ENCODE results near the gene FGFR3.

The FGFR3 gene

DNA sequence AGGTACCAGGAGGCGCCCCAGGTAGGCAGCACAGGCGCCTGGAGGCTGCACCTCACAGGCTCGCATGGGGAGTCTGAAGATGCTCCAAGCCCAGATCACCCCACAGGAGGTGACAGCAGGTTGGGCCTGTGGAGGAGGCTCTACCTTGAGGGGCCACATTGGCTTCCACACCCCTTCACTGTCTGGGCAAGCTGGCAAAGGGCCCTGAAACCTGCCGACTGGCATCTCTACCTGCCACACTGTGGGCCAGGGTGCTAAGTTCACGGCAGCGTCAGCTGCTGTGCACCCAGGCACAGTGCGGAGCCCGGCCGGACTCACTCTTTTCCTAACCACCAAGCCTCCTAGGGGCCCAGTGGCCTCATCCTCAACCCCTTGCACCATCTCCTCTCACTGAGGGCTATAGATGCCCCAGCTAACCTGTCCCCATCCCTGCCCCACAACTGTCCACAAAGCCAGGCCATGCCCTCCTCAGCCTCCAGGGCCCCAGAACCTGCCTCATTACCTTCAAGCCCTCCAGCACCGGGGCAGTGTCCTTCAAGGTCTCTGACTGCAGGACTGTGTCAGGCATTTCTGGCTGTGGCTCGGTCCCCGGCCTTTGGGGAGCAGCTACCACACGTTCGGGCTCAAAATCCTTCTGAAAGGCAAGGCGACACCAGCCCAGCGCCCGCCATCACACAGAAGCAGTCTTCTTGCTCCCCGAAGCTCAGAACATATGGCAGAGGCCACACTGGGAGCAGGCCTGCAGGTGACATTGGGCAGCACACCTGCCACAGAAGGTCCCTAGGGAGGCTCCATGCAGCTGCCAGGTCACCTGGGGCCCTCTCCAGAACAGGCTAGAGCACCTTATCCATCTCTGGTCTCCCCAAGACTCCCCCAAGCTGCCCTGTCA, 28.8 kb downstream of the FGFR3 start:
- Histone ChIP-seq H3K9me3 (ENCODE audit: insufficient read depth, low read length) (no peaks in the 10 kb centered on the region), H3K4me1 (ENCODE audit: low read length) (no peaks in the 10 kb centered on the region), H3K79me2 (ENCODE audit: low read length) (no peaks in the 10 kb centered on the region), H3K27ac (ENCODE audit: low read length) (no peak overlapping the region), H3K27me3 (ENCODE audit: low read depth, low read length) (no peaks in the 10 kb centered on the region), H2AFZ (ENCODE audit: low read depth, low read length) (no peak overlapping the region), H3K4me3 (ENCODE audit: low read length) (no peak overlapping the region), H3K4me2 (ENCODE audit: low read length) (no peak overlapping the region), H3K9ac (ENCODE audit: low read length) (no peak overlapping the region), H3K36me3 (replicated peaks; ENCODE audit: low read depth, low read length) (peaks cover 37% of the 10 kb centered on the region), H4K20me1 (ENCODE audit: insufficient read depth, low read length) (no peaks in the 10 kb centered on the region)
- TF ChIP-seq, protein P1, sequence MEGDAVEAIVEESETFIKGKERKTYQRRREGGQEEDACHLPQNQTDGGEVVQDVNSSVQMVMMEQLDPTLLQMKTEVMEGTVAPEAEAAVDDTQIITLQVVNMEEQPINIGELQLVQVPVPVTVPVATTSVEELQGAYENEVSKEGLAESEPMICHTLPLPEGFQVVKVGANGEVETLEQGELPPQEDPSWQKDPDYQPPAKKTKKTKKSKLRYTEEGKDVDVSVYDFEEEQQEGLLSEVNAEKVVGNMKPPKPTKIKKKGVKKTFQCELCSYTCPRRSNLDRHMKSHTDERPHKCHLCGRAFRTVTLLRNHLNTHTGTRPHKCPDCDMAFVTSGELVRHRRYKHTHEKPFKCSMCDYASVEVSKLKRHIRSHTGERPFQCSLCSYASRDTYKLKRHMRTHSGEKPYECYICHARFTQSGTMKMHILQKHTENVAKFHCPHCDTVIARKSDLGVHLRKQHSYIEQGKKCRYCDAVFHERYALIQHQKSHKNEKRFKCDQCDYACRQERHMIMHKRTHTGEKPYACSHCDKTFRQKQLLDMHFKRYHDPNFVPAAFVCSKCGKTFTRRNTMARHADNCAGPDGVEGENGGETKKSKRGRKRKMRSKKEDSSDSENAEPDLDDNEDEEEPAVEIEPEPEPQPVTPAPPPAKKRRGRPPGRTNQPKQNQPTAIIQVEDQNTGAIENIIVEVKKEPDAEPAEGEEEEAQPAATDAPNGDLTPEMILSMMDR (IDR thresholded peaks at IDR 0.05; ENCODE audit: low read depth, low read length): no peak
- no peak for TF ChIP-seq EZH2phosphoT487 (IDR thresholded peaks at IDR 0.05; ENCODE audit: low read depth)

DNA sequence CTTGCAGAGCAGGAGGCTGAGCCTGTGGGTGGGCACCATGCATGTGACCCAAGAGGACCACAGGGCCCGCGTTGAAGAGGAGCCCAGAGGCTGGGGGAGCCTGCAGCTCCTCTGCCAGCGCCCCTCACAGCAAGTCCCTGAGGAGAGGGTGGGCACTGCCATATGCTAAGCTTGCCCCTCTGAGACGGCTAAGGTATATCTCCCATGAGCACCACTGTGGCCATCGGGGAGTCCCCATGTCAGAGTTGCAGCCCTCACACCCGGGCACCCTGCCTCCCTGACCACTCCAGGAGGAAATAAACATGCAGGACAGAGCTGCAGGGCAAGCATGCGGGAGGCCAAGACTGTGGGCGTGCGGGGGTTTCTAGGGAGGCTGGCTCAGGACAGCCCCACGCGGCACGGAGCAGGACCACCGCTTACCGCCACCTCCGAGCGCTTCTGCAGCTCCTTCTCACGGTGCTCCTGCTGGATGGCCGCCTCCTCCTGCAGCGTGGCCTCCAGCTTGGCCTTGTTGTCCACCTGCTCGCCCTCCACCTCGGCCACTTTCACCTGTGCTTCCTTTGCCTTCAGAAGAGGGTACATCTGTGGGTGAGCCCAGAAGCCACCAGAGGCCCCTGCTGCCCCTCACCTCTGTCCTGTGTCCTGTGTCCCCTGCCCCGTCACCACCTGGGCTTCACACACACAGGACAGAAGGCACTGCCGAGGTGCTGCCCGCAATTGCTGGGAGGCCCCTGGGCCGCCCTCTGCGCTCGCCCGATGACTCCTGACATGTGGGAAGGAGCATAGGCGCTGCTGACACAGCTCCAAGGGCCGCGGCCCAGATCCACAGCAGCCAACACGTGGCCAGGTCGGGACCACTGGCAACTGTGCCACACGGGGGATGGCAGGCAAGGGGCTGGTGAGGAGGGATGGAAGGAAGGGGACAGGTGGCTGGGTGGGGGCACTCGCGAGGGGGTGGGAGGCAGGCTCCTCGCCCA, 29.8 kb downstream of the FGFR3 start:
- no peak overlapping the region for H3K9ac ChIP-seq (ENCODE audit: low read length)
- TF ChIP-seq, protein P1 (IDR thresholded peaks at IDR 0.05; ENCODE audit: low read depth, low read length): no peak
- no peak for TF ChIP-seq EZH2phosphoT487 (IDR thresholded peaks at IDR 0.05; ENCODE audit: low read depth)

DNA sequence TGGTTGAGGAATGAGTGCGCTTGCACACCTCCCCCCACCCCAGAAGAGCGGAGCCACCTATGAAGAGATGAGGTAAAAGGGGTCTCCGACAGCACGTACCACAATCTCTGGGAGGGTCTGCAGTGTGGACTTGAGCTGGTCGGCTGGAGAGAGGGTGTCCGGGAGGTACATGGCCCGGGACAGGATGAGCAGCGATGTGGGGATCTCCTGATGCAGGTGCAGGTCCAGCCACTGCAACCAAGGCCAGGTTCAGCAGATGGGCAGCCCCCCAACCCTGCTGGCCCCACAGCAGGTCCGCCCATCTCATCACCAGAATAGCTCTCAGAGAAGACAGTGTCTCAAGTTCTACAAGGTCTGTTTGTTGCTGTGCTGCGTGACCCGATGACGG, 30.4 kb downstream of the FGFR3 start:
- no peaks in the 10 kb centered on the region for H4K20me1 ChIP-seq (ENCODE audit: insufficient read depth, low read length)
- H3K79me2 ChIP-seq (ENCODE audit: low read length): no peaks in the 10 kb centered on the region

More for the DNA sequence above, 29.8 kb downstream of the FGFR3 start:
- no peaks in the 10 kb centered on the region for H3K9me3 ChIP-seq (ENCODE audit: insufficient read depth, low read length)
- no peaks in the 10 kb centered on the region for H3K4me1 ChIP-seq (ENCODE audit: low read length)
- H3K4me2 ChIP-seq (ENCODE audit: low read length): no peak overlapping the region
- no peaks in the 10 kb centered on the region for H3K27me3 ChIP-seq (ENCODE audit: low read depth, low read length)
- no peak overlapping the region for H3K4me3 ChIP-seq (ENCODE audit: low read length)
- H3K27ac ChIP-seq (ENCODE audit: low read length): no peak overlapping the region
- peaks cover 36% of the 10 kb centered on the region for H3K36me3 ChIP-seq (replicated peaks; ENCODE audit: low read depth, low read length)
- H3K79me2 ChIP-seq (ENCODE audit: low read length): no peaks in the 10 kb centered on the region
- no peaks in the 10 kb centered on the region for H4K20me1 ChIP-seq (ENCODE audit: insufficient read depth, low read length)
- H2AFZ ChIP-seq (ENCODE audit: low read depth, low read length): no peak overlapping the region

More for the DNA sequence above, 30.4 kb downstream of the FGFR3 start:
- Histone ChIP-seq H3K9ac (ENCODE audit: low read length) (no peak overlapping the region), H3K36me3 (replicated peaks; ENCODE audit: low read depth, low read length) (peaks cover 33% of the 10 kb centered on the region), H3K27ac (ENCODE audit: low read length) (no peak overlapping the region), H3K27me3 (ENCODE audit: low read depth, low read length) (no peaks in the 10 kb centered on the region), H3K9me3 (ENCODE audit: insufficient read depth, low read length) (no peaks in the 10 kb centered on the region), H3K4me2 (ENCODE audit: low read length) (no peak overlapping the region), H3K4me1 (ENCODE audit: low read length) (no peaks in the 10 kb centered on the region), H3K4me3 (ENCODE audit: low read length) (no peak overlapping the region), H2AFZ (ENCODE audit: low read depth, low read length) (no peak overlapping the region)
- no peak for TF ChIP-seq EZH2phosphoT487 (IDR thresholded peaks at IDR 0.05; ENCODE audit: low read depth)
- TF ChIP-seq, protein P1 (IDR thresholded peaks at IDR 0.05; ENCODE audit: low read depth, low read length): no peak
